Right hindlimb (tissue), 1 donor: ENCODE results near the gene LTK.
"Not testable (repeated sequence)": the region's sequence is repeated elsewhere in the genome, so short reads cannot be mapped to it uniquely, and the experiment has no call there.

ENCODE experiments used
- DNase-seq: peaks from one replicate; pipeline ENCODE4 v3.0.0-alpha.2; 2018

LTK gene

DNA sequence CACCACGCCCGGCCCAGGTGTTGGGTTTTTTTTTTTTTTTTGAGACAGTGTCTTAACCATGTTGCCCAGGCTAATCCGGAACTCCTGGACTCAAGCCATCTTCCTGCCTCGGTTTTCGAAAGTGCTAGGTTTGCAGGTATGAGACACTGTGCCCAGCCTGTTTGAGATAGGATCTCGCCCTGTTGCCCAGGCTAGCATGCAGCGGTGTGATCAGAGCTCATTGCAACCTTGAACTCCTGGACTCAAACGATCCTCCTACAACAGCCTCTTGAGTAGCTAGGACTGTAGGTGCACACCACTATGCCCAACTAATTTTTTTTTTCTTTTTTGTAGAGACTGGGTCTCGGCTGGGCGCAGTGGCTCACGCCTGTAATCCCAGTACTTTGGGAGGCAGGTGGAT is 40.2 kb downstream of the LTK start:
- no peak for DNase-seq

DNA sequence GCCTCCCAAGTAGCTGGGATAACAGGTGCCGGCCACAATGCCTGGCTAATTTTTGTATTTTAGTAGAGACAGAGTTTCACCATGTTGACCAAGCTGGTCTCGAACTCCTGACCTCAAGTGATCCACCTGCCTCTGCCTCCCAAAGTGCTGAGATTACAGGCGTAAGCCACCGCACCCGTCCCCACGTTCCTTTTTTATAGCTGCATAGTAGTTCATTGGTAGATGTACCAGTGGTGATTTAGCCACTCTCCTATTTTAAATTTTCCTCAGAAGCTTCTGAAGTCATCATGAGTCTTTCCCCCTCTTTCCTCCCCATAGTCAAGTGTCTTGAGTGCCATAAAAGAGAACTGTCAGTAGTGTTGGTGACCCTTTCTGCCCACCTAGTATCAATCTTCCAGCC is 44.0 kb downstream of the LTK start:
- DNase-seq = not testable (repeated sequence)

DNA sequence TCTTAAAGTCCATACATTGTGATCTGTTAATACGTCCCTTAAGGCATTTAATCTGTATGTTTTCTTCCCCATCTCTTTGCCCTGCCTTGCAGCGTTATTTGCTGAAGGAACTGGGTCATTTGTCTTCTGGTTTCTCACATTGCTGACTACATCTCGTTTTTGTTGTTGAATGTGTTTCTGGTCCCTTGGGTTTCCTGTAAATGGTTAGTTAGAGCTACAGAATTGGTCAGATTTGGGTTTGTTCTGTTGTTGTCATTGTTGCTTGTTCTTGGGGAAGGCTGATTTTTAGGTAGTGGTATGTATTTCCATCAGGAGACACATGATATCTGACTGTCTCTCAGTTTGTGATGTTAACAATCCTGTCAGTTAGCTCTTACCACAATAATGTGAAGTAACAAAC is 46.9 kb downstream of the LTK start:
- DNase-seq = no peak

- no peak for DNase-seq
These were observed 47.7 kb downstream of the LTK start for GRCh38 chr15:41465822-41466421.

GRCh38 chr15:41464889-41465580 is 48.6 kb downstream of the LTK start:
- DNase-seq = no peak

- DNase-seq = no peak
These were observed 51.4 kb downstream of the LTK start for GRCh38 chr15:41462084-41462795.
